Natural killer cell (primary cell): Measurements from ENCODE around the gene THSD8. TPM values are rescaled to one million over a fixed set of nuclear protein-coding genes. Genes with fewer than 3 reads are reported as not detected.

Experiments used
- ATAC-seq, 3 donors: fragments of 150-1000 bp in 2 of 3; fragments of 200-7000 bp in 1 of 3; cut with Tn5 transposase; 1 replicate in 1 of 3; 2 replicates in 2 of 3; pipeline ENCODE4 v1.10.0; 2021; ENCODE audit warnings: mild to moderate bottlenecking in 2 of 3, moderate library complexity in 2 of 3
- DNase-seq, 2 donors: peaks; one replicate each; pipeline versions ENCODE4 v3.0.0 to v3.0.0-alpha.2; 2013 to 2021; ENCODE audit warnings: mixed read lengths in 1 of 2
- H3K27ac ChIP-seq: one replicate; pipeline ENCODE4 v1.5.1; 2013; ENCODE audit warnings: mild to moderate bottlenecking, low read length
- H3K27me3 ChIP-seq: one replicate; pipeline ENCODE4 v1.6.1; 2013; ENCODE audit warnings: low read length; ENCODE audit not compliant: control insufficient read depth, insufficient read depth
- H3K36me3 ChIP-seq: one replicate; pipeline ENCODE4 v1.6.1; 2013; ENCODE audit warnings: low read length; ENCODE audit not compliant: control insufficient read depth, insufficient read depth
- H3K4me1 ChIP-seq: one replicate; pipeline ENCODE4 v1.6.1; 2013; ENCODE audit warnings: low read length; ENCODE audit not compliant: control insufficient read depth, insufficient read depth
- H3K4me3 ChIP-seq: one replicate; pipeline ENCODE4 v1.5.1; 2013; ENCODE audit warnings: low read length
- H3K9me3 ChIP-seq: one replicate; pipeline ENCODE4 v1.6.1; 2013; ENCODE audit warnings: low read length; ENCODE audit not compliant: control insufficient read depth, insufficient read depth
- H3K27ac Mint-ChIP-seq, 2 donors: one replicate each; pipeline ENCODE4 v1.8.0; 2022; ENCODE audit warnings: mild to moderate bottlenecking in 2 of 2, mixed read lengths in 2 of 2, moderate library complexity in 1 of 2
- H3K27me3 Mint-ChIP-seq, 2 donors: one replicate each; pipeline ENCODE4 v1.8.0; 2022; ENCODE audit warnings: low read depth in 2 of 2, mixed read lengths in 2 of 2
- H3K36me3 Mint-ChIP-seq: one replicate; pipeline ENCODE4 v1.8.0; 2022; ENCODE audit warnings: mixed read lengths
- H3K4me1 Mint-ChIP-seq, 2 donors: one replicate each; pipeline ENCODE4 v1.8.0; 2022; ENCODE audit warnings: mixed read lengths in 2 of 2
- H3K4me3 Mint-ChIP-seq: one replicate; pipeline ENCODE4 v1.8.0; 2022; ENCODE audit warnings: mild to moderate bottlenecking, moderate library complexity, mixed read lengths
- H3K9me3 Mint-ChIP-seq, 2 donors: one replicate each; pipeline ENCODE4 v1.8.0; 2022; ENCODE audit warnings: mixed read lengths in 2 of 2
- WGBS: methylation state at CpG from one replicate; pipeline ENCODE4 v1.1.7; 2013; ENCODE audit warnings: missing lambda C conversion rate; ENCODE audit not compliant: insufficient coverage; 5-methylcytosine and 5-hydroxymethylcytosine counted together
- intact Hi-C: fragments of 100-400 bp; cut with micrococcal nuclease; formaldehyde crosslinking; loops from one replicate; pipeline ENCODE4 v1.14.2; 2022
- total RNA-seq, 4 donors: library from RNA; stranded (reverse); fragments of 120-200 nt in 1 of 4; gene quantifications; one replicate each; pipeline versions ENCODE4 v1.2.3 to v1.2.4, GENCODE V29; 2013 to 2022
- TF ChIP-seq, protein P1 (sequence below): fragments of 200-600 bp; IDR thresholded peaks from one replicate; pipeline ENCODE4 v1.8.0; 2022; ENCODE audit warnings: antibody characterized with exemption

The THSD8 gene
- total RNA-seq, 3 donors from 2014 or later (not counting 1 experiment from before 2014, with no cell fraction given): 1.7 to 2.8 (median 2.2) TPM

DNA sequence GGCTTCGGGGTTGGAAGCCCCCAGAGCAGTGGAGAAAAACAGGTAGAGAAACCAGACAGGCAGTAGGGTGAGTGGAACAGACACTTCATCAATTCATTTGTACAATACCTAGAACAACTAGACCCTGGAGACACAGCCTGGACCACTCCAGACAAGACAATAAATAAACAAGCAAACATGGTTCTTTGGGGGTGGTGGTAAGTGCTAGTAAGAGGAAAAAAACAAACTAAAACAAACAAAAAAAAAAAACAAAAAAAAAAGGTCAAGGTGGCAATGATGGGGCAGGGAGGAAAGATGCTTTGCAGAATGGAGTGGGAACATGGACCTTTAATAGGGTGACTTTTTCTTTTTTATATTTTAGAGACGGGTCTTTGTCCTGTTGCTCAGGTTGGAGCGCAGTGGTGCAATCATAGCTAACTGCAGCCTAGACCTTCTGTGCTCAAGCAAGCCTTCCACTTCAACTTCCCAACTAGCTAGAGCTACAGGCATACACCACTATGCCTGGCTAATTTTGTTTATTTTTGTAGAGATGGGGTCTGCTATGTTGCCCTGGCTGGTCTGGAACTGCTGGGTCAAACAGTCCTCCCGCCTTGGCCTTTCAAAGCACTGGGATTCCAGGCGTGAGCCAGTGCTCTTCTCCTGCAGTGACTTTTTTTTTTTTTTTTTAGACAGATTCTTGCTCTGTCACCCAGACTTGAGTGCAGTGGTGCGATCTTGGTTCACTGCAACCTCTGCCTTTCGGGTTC lies 7.5 kb upstream of the THSD8 start:
- Mint-ChIP-seq H3K4me3 (peak overlapping the region; percentile 75), H3K9me3 (no peaks in the 10 kb centered on the region), H3K36me3 (no peaks in the 10 kb centered on the region), H3K4me1 (peaks cover 32 to 38% of the 10 kb centered on the region in 2 donors), H3K27me3 (no peaks in the 10 kb centered on the region), H3K27ac (peak overlapping the region; percentile 97 to 99)
- Histone ChIP-seq H3K27ac (peak overlapping the region; percentile 93), H3K4me3 (peak overlapping the region; percentile 95), H3K36me3 (no peaks in the 10 kb centered on the region), H3K4me1 (peaks cover 36% of the 10 kb centered on the region), H3K9me3 (no peaks in the 10 kb centered on the region), H3K27me3 (no peaks in the 10 kb centered on the region)
- DNase-seq (peak in 1 of 2 donors; percentile 62), ATAC-seq (no peak)
- TF ChIP-seq, protein P1, sequence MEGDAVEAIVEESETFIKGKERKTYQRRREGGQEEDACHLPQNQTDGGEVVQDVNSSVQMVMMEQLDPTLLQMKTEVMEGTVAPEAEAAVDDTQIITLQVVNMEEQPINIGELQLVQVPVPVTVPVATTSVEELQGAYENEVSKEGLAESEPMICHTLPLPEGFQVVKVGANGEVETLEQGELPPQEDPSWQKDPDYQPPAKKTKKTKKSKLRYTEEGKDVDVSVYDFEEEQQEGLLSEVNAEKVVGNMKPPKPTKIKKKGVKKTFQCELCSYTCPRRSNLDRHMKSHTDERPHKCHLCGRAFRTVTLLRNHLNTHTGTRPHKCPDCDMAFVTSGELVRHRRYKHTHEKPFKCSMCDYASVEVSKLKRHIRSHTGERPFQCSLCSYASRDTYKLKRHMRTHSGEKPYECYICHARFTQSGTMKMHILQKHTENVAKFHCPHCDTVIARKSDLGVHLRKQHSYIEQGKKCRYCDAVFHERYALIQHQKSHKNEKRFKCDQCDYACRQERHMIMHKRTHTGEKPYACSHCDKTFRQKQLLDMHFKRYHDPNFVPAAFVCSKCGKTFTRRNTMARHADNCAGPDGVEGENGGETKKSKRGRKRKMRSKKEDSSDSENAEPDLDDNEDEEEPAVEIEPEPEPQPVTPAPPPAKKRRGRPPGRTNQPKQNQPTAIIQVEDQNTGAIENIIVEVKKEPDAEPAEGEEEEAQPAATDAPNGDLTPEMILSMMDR: no peak
- 74% methylated on average over 7 of the region's 7 CpGs for WGBS
- intact Hi-C loops: loop anchor here (5.0 to 10.0 kb wide), 4 partner anchors 72 to 360 kb away; partner anchors contain the start of genes CALR, IER2, STX10 and TNPO2

DNA sequence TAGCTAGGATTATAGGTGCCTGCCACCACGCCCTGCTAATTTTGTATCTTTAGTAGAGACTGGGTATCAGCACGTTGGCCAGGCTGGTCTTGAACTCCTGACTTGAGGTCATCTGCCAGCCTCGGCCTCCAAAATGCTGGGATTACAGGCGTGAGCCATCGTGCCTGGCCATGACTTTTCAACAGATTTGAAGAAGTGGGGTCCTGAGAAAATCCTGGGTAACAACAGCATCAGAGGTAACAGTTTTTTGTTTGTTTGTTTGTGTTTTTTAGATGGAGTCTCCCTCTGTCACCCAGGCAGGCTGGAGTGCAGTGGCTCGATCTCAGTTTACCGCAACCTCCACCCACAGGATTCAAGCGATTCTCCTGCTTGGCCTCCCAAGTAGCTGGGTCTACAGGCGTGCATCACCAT lies 6.9 kb upstream of the THSD8 start:
- Histone ChIP-seq H3K4me1 (peaks cover 35% of the 10 kb centered on the region), H3K4me3 (no peak overlapping the region), H3K27ac (no peak overlapping the region), H3K27me3 (no peaks in the 10 kb centered on the region), H3K36me3 (no peaks in the 10 kb centered on the region), H3K9me3 (no peaks in the 10 kb centered on the region)
- intact Hi-C loops: loop anchor here (5.0 to 10.0 kb wide), 4 partner anchors 73 to 360 kb away; partner anchors contain the start of genes CALR, IER2, STX10 and TNPO2
- peak overlapping the region; percentile 97 to 99 for H3K27ac Mint-ChIP-seq
- peak overlapping the region; percentile 75 for H3K4me3 Mint-ChIP-seq
- no peaks in the 10 kb centered on the region for H3K9me3 Mint-ChIP-seq
- no peak for ATAC-seq
- peaks cover 32 to 35% of the 10 kb centered on the region in 2 donors for H3K4me1 Mint-ChIP-seq
- peak in 1 of 2 donors; percentile 39 for DNase-seq
- no peaks in the 10 kb centered on the region for H3K36me3 Mint-ChIP-seq
- WGBS: 93% methylated on average over 9 of the region's 9 CpGs
- TF ChIP-seq, protein P1: no peak
- H3K27me3 Mint-ChIP-seq: no peaks in the 10 kb centered on the region

DNA sequence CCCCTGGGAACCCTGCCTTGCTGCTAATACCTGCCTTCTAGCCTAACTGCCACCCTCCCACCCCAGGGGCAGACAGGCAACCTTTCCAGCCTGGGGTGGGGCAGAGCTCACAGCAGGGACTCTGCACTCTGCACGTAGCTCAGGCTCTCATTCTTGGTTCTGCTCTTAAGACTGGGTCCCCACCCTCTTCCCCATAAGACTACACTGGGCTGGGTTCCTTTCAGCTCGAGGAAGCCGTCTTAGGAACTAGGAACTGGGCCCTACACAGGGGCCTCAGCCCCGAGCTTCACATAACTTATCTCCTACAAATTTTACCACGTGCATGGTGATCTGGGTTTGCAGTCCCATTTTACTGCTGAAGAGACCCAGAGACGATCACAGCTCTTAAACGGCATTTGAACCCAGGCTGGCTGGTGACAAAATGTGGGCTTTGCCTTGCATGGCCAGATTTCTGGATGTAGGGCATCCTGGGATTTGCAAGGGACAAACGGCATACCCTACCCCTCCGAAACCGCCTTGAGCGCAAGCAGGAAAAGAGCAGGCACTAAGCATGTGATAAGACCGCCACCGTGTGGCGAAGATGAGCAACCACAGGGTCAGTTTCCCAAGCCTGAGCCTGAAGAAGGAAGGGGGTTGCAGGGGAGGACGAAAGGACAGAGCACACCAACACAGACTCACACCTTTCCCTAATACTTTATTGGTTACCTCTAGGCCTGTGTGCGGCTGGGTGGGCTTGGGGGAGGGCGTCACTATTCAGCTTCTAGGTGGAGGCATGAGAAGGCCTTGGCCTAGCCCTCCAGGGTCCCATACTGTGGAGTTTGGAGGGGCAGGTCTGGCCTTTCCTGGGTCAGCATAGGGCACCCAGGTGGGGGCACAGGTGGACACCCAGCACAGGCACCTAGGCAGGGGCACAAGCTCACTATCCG lies 5.5 kb upstream of the THSD8 start:
- H3K27ac ChIP-seq: peak overlapping the region; percentile 27
- WGBS: 11% methylated on average over 17 of the region's 18 CpGs
- Mint-ChIP-seq H3K4me3 (peak overlapping the region; percentile 81), H3K36me3 (no peaks in the 10 kb centered on the region), H3K4me1 (peaks cover 29% of the 10 kb centered on the region in 2 donors), H3K27ac (peak overlapping the region; percentile 77 to 97), H3K9me3 (no peaks in the 10 kb centered on the region), H3K27me3 (peaks cover 0 to 7% of the 10 kb centered on the region in 2 donors)
- H3K27me3 ChIP-seq: peaks cover 2% of the 10 kb centered on the region
- H3K36me3 ChIP-seq: no peaks in the 10 kb centered on the region
- no peak overlapping the region for H3K4me3 ChIP-seq
- H3K4me1 ChIP-seq: peaks cover 37% of the 10 kb centered on the region
- DNase-seq (peak; percentile 73 to 91), ATAC-seq (peak in 1 of 3 donors; percentile 15)
- no peaks in the 10 kb centered on the region for H3K9me3 ChIP-seq
- intact Hi-C loops: loop anchor here (1.0 to 10.0 kb wide), 4 partner anchors 19 to 358 kb away; partner anchors contain the start of genes IER2 and STX10
- TF ChIP-seq, protein P1: peak; percentile 82
